HepG2 (cell line): ENCODE data around the gene OR11G2. TPM values are rescaled to one million over a fixed set of nuclear protein-coding genes. Genes with fewer than 3 reads are reported as not detected.

ENCODE experiments used
- ATAC-seq: fragments of 200-7000 bp; cut with Tn5 transposase; 3 replicates; pipeline ENCODE4 v1.9.1; 2020; ENCODE audit warnings: mild to moderate bottlenecking, moderate library complexity
- BruUV-seq: library from RNA; stranded (reverse); fragments of 400-500 nt; replicated peaks from 2 replicates; lab custom pipeline; 2021; lab: Mats Ljungman, UMichigan
- CTCF ChIA-PET: fragments of 300-600 bp; formaldehyde crosslinking; extraction: SDS; loops from one replicate; lab custom pipeline; 2021; ENCODE audit warnings: low total read pairs, inconsistent platforms, low intra/inter-chr PET ratio; lab: Yijun Ruan, JAX
- POLR2A ChIA-PET: fragments of 350-600 bp; sonication (Branson Sonifier 250); formaldehyde crosslinking; loops from one replicate; lab custom pipeline; 2020; ENCODE audit warnings: antibody characterized with exemption, inconsistent platforms; lab: Yijun Ruan, JAX
- DNase-seq: peaks from one replicate; pipeline ENCODE4 v3.0.0-alpha.2; 2015; ENCODE audit warnings: low spot score
- FAIRE-seq: peaks from 3 replicates; lab custom pipeline; 2011; peaks lifted over from hg19 to GRCh38; lab: Jason Lieb, UNC
- H2AFZ ChIP-seq: one replicate; pipeline ENCODE4 v1.6.1; 2011; ENCODE audit warnings: low read length, inconsistent platforms
- H3K27ac ChIP-seq: fragments of 300-600 bp; 3 replicates; pipeline ENCODE4 v1.8.0; 2011; ENCODE audit warnings: mixed run types, mild to moderate bottlenecking, mixed read lengths, low read length, inconsistent platforms; ENCODE audit not compliant: insufficient read depth; ENCODE audit errors: extremely low read length
- H3K27me3 ChIP-seq, 2 experiments: fragments of 200-600 bp in 1 of 2; 2 replicates in 1 of 2; 3 replicates in 1 of 2; pipeline versions ENCODE4 v1.6.0 to v1.8.0; 2011; ENCODE audit warnings: low read length in 2 of 2, mild to moderate bottlenecking in 2 of 2, moderate library complexity in 2 of 2, inconsistent platforms in 1 of 2; ENCODE audit not compliant: insufficient read depth in 2 of 2, control insufficient read depth in 1 of 2
- H3K36me3 ChIP-seq, 2 experiments: fragments of 200-600 bp in 1 of 2; replicated peaks in 1 of 2; 2 replicates in 1 of 2; 3 replicates in 1 of 2; pipeline versions ENCODE4 v1.5.1 to v1.8.0; 2011; ENCODE audit warnings: low read length in 2 of 2, inconsistent platforms in 1 of 2; ENCODE audit not compliant: insufficient read depth in 2 of 2, control insufficient read depth in 1 of 2
- H3K4me1 ChIP-seq: 2 replicates; pipeline ENCODE4 v1.5.1; 2012; ENCODE audit warnings: low read length, inconsistent platforms; ENCODE audit not compliant: insufficient read depth
- H3K4me2 ChIP-seq: 2 replicates; pipeline ENCODE4 v1.6.0; 2011; ENCODE audit warnings: low read depth, low read length, inconsistent platforms
- H3K4me3 ChIP-seq, 3 experiments: fragments of 200-600 bp in 1 of 3; sonication (generic), shearing (Covaris generic) in 1 of 3; replicated peaks in 1 of 3; 2 replicates each; pipeline ENCODE4 v1.5.1; 2011 to 2016; ENCODE audit warnings: low read length in 3 of 3, inconsistent platforms in 2 of 3, low read depth in 2 of 3, mild to moderate bottlenecking in 2 of 3, control low read depth in 1 of 3, mixed read lengths in 1 of 3; ENCODE audit not compliant: insufficient read depth in 1 of 3
- H3K79me2 ChIP-seq: one replicate; pipeline ENCODE4 v1.6.1; 2011; ENCODE audit warnings: low read length, inconsistent platforms; ENCODE audit not compliant: insufficient read depth
- H3K9ac ChIP-seq: 2 replicates; pipeline ENCODE4 v1.6.0; 2011; ENCODE audit warnings: mild to moderate bottlenecking, low read depth, low read length, inconsistent platforms; ENCODE audit not compliant: insufficient read depth
- H3K9me3 ChIP-seq: 2 replicates; pipeline ENCODE4 v1.5.1; 2012; ENCODE audit warnings: mild to moderate bottlenecking, low read length
- H4K20me1 ChIP-seq: 2 replicates; pipeline ENCODE4 v1.6.0; 2011; ENCODE audit warnings: inconsistent platforms, mild to moderate bottlenecking, low read length, moderate library complexity; ENCODE audit not compliant: insufficient read depth
- ARID3A ChIP-seq: IDR thresholded peaks from 2 replicates; pipeline ENCODE4 v1.6.1; 2012; ENCODE audit warnings: low read depth, low read length, improper control_type of control experiment
- CEBPB ChIP-seq: IDR thresholded peaks from 2 replicates; pipeline ENCODE4 v1.6.1; 2011; ENCODE audit warnings: low read depth, low read length, improper control_type of control experiment, borderline replicate concordance
- CEBPG ChIP-seq: IDR thresholded peaks from 2 replicates; pipeline ENCODE4 v1.6.1; 2016
- ELF3 ChIP-seq: IDR thresholded peaks from 2 replicates; pipeline ENCODE4 v1.6.1; 2016; ENCODE audit warnings: missing genetic modification reagents, missing compliant biosample characterization
- ELF4 ChIP-seq: sonication (generic); formaldehyde crosslinking; IDR thresholded peaks from 2 replicates; pipeline ENCODE4 v1.5.0; 2020; ENCODE audit warnings: missing genetic modification reagents, mild to moderate bottlenecking, moderate library complexity, borderline replicate concordance
- GATA4 ChIP-seq: sonication (generic); IDR thresholded peaks from 2 replicates; pipeline ENCODE4 v1.6.1; 2016; ENCODE audit warnings: antibody characterized with exemption, low read depth, borderline replicate concordance
- SNRNP70 ChIP-seq: fragments of 200-400 bp; formaldehyde crosslinking; IDR thresholded peaks from 2 replicates; pipeline ENCODE4 v1.6.1; 2017; ENCODE audit warnings: mild to moderate bottlenecking, low read depth, low read length, moderate library complexity
- ZNF17 ChIP-seq: sonication (generic); formaldehyde crosslinking; IDR thresholded peaks from 2 replicates; pipeline ENCODE4 v1.5.0; 2020; ENCODE audit warnings: mild to moderate bottlenecking, missing genetic modification reagents
- ZNF24 ChIP-seq: fragments of 450-650 bp; IDR thresholded peaks from 2 replicates; pipeline ENCODE4 v1.6.1; 2017; ENCODE audit warnings: antibody characterized with exemption, mild to moderate bottlenecking
- ZNF512 ChIP-seq: sonication (generic); formaldehyde crosslinking; IDR thresholded peaks from 2 replicates; pipeline ENCODE4 v1.4.0; 2020; ENCODE audit warnings: mild to moderate bottlenecking, missing genetic modification reagents
- ZNF577 ChIP-seq: sonication (generic); formaldehyde crosslinking; IDR thresholded peaks from 2 replicates; pipeline ENCODE4 v1.4.0; 2020; ENCODE audit warnings: mild to moderate bottlenecking, low read depth, missing genetic modification reagents, borderline replicate concordance
- ZSCAN9 ChIP-seq: IDR thresholded peaks from 2 replicates; pipeline ENCODE4 v1.6.1; 2016; ENCODE audit warnings: borderline replicate concordance
- WGBS: methylation state at CpG from one replicate; pipeline ENCODE4 v1.1.6; 2017; ENCODE audit warnings: low lambda C conversion rate; 5-methylcytosine and 5-hydroxymethylcytosine counted together
- in situ Hi-C: cut with HindIII; loops from 2 replicates; pipeline ENCODE4 v1.10.0; 2017; ENCODE audit warnings: low pct_unique_long_range_greater_than_20kb; ENCODE audit not compliant: extremely low pct_ligation_motif_present
- intact Hi-C: fragments of 100-400 bp; cut with micrococcal nuclease; formaldehyde crosslinking; loops from one replicate; pipeline ENCODE4 v1.10.0; 2022; ENCODE audit not compliant: unreplicated experiment
- polyA plus RNA-seq, 8 experiments: library from polyadenylated mRNA; depleted of rRNA in 3 of 8; stranded (reverse) in 7 of 8; unstranded in 1 of 8; fragments of >200 nt; fragmentation: Illumina TruSeq in 4 of 8; extraction: Trizol in 4 of 8; gene quantifications; 2 replicates each; pipeline versions ENCODE4 v1.2.1 to v1.2.3, GENCODE V29; 2011 to 2016; ENCODE audit warnings: low read depth in 4 of 8, missing spikeins in 1 of 8, mixed read lengths in 1 of 8; ENCODE audit not compliant: insufficient read depth in 1 of 8
- total RNA-seq, 5 experiments: library from RNA; depleted of rRNA; stranded (reverse); fragments of >200 nt; fragmentation: Illumina TruSeq; extraction: Trizol; gene quantifications; 2 replicates each; pipeline ENCODE4 v1.2.3, GENCODE V29; 2016; ENCODE audit warnings: low read depth in 1 of 5
- TF ChIP-seq, protein P1 (sequence below): sonication (generic); formaldehyde crosslinking; IDR thresholded peaks from 2 replicates; pipeline ENCODE4 v1.8.0; 2022; ENCODE audit warnings: missing genetic modification reagents, mild to moderate bottlenecking, moderate library complexity, borderline replicate concordance

Gene OR11G2
- total and polyA plus RNA-seq, 2 of the 13 experiments (the other 11 are each of a cell fraction or from before 2014, with no cell fraction given) = not detected

DNA sequence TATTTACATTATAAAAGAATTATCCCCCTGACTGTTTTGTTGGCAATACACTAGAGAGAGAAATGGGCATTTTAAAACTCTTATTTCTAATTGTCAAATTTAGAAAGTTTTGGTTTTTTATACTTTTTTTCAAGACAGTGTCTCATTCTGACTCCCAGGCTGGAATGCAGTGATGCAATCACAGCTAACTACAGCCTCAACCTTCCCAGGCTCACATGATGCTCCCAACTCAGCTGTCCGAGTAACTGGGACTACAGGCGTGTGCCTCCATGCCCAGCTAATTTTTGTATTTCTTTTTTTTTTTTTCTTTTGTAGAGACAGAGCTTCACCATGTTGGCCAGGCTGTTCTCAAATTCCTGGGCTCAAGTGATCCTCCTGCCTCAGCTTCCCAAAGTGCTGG, 24.5 kb downstream of the OR11G2 start:
- in situ Hi-C loops = no loop called here
- ChIA-PET POLR2A (no interaction called here), CTCF (no interaction called here)
- WGBS = 8% methylated on average over 2 of the region's 2 CpGs
- Histone ChIP-seq H3K9ac (no peak overlapping the region), H3K4me2 (no peak overlapping the region), H3K36me3 (no peaks in the 10 kb centered on the region), H3K4me1 (peaks cover 6% of the 10 kb centered on the region; the same call in 1 of the 2 replicates), H4K20me1 (no peaks in the 10 kb centered on the region), H3K27ac (no peak overlapping the region), H3K4me3 (no peak overlapping the region), H2AFZ (no peak overlapping the region), H3K27me3 (no peaks in the 10 kb centered on the region), H3K79me2 (no peaks in the 10 kb centered on the region)
- no peak for FAIRE-seq
- no TSS peak for BruUV-seq
- no peak for ATAC-seq
- intact Hi-C loops = no loop called here
- DNase-seq = no peak
- no peak for TF ChIP-seq ZNF24
- no peak for TF ChIP-seq ZNF577 (CRISPR knock-in tag)
- no peak for TF ChIP-seq ELF3
- no peak for TF ChIP-seq GATA4
- TF ChIP-seq CEBPB = peak; percentile 49; the same call in 1 of the 2 replicates
- TF ChIP-seq ZSCAN9 = no peak
- TF ChIP-seq ZNF17 (CRISPR knock-in tag) = no peak
- no peak for TF ChIP-seq ARID3A
- 0 out of 2 replicates have a peak, but pooled peaks have one; percentile 18 for TF ChIP-seq CEBPG (CRISPR knock-in tag)
- TF ChIP-seq, protein P1, sequence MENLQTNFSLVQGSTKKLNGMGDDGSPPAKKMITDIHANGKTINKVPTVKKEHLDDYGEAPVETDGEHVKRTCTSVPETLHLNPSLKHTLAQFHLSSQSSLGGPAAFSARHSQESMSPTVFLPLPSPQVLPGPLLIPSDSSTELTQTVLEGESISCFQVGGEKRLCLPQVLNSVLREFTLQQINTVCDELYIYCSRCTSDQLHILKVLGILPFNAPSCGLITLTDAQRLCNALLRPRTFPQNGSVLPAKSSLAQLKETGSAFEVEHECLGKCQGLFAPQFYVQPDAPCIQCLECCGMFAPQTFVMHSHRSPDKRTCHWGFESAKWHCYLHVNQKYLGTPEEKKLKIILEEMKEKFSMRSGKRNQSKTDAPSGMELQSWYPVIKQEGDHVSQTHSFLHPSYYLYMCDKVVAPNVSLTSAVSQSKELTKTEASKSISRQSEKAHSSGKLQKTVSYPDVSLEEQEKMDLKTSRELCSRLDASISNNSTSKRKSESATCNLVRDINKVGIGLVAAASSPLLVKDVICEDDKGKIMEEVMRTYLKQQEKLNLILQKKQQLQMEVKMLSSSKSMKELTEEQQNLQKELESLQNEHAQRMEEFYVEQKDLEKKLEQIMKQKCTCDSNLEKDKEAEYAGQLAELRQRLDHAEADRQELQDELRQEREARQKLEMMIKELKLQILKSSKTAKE = no peak
- no peak for TF ChIP-seq SNRNP70
- TF ChIP-seq ELF4 (CRISPR knock-in tag) = no peak
- TF ChIP-seq ZNF512 (CRISPR knock-in tag) = no peak
- TF ChIP-seq, all 625 proteins: peak for 2
- no peaks in the 10 kb centered on the region for H3K9me3 ChIP-seq
